HG03025 (cell line): Measurements from ENCODE around the gene SDCBP2.

ENCODE experiments used
- ATAC-seq: cut with Tn5 transposase; IDR thresholded peaks from one replicate; pipeline ENCODE4 v1.9.1; 2021; ENCODE audit warnings: mild to moderate bottlenecking, moderate library complexity; ENCODE audit not compliant: unreplicated experiment, low FRiP score

SDCBP2 gene

GRCh38 chr20:1331801-1332453 lies 3.0 kb upstream of the SDCBP2 start:
- ATAC-seq = no peak

- ATAC-seq = no peak
These were observed 2.2 kb upstream of the SDCBP2 start for GRCh38 chr20:1331101-1331500.

- no peak for ATAC-seq
These were observed 1.3 kb upstream of the SDCBP2 start for GRCh38 chr20:1330075-1330830.

- ATAC-seq = no peak
These were observed 886 bp downstream of the SDCBP2 start for GRCh38 chr20:1327827-1328679.

GRCh38 chr20:1327241-1327653 lies 1.7 kb downstream of the SDCBP2 start:
- ATAC-seq = no peak

- ATAC-seq = no peak
These were observed 2.7 kb downstream of the SDCBP2 start for GRCh38 chr20:1326031-1326930.

GRCh38 chr20:1325173-1326030 lies 3.5 kb downstream of the SDCBP2 start:
- peak; percentile 85 for ATAC-seq

GRCh38 chr20:1324598-1325172 lies 4.3 kb downstream of the SDCBP2 start:
- no peak for ATAC-seq

GRCh38 chr20:1323830-1324597 lies 4.9 kb downstream of the SDCBP2 start:
- ATAC-seq = no peak

GRCh38 chr20:1323256-1323655 lies 5.7 kb downstream of the SDCBP2 start:
- no peak for ATAC-seq

- no peak for ATAC-seq
These were observed 6.3 kb downstream of the SDCBP2 start for GRCh38 chr20:1322511-1323245.

- ATAC-seq = no peak
These were observed 7.3 kb downstream of the SDCBP2 start for GRCh38 chr20:1321654-1321939.

GRCh38 chr20:1320902-1321653 lies 7.9 kb downstream of the SDCBP2 start:
- ATAC-seq = no peak

- ATAC-seq = no peak
These were observed 8.9 kb downstream of the SDCBP2 start for GRCh38 chr20:1320016-1320415.

- no peak for ATAC-seq
These were observed 9.5 kb downstream of the SDCBP2 start for GRCh38 chr20:1319462-1319861.

- ATAC-seq = no peak
These were observed 9.9 kb downstream of the SDCBP2 start for GRCh38 chr20:1319051-1319450.
